T47D (cell line): ENCODE measurements around the gene MAN1C1.

Source experiments
- DNase-seq, 2 experiments: peaks; one replicate each; pipeline versions ENCODE4 v3.0.0 to v3.0.0-alpha.2; 2011 to 2012; ENCODE audit warnings: low read depth in 1 of 2, low spot score in 1 of 2
- JUND ChIP-seq: IDR thresholded peaks from 2 replicates; pipeline ENCODE4 v1.6.1; 2012; ENCODE audit warnings: low read depth
- in situ Hi-C: cut with HindIII; loops from 2 replicates; pipeline ENCODE4 v1.10.0; 2016; ENCODE audit warnings: low sequenced_read_pairs, low pct_unique_long_range_greater_than_20kb

The MAN1C1 gene

DNA sequence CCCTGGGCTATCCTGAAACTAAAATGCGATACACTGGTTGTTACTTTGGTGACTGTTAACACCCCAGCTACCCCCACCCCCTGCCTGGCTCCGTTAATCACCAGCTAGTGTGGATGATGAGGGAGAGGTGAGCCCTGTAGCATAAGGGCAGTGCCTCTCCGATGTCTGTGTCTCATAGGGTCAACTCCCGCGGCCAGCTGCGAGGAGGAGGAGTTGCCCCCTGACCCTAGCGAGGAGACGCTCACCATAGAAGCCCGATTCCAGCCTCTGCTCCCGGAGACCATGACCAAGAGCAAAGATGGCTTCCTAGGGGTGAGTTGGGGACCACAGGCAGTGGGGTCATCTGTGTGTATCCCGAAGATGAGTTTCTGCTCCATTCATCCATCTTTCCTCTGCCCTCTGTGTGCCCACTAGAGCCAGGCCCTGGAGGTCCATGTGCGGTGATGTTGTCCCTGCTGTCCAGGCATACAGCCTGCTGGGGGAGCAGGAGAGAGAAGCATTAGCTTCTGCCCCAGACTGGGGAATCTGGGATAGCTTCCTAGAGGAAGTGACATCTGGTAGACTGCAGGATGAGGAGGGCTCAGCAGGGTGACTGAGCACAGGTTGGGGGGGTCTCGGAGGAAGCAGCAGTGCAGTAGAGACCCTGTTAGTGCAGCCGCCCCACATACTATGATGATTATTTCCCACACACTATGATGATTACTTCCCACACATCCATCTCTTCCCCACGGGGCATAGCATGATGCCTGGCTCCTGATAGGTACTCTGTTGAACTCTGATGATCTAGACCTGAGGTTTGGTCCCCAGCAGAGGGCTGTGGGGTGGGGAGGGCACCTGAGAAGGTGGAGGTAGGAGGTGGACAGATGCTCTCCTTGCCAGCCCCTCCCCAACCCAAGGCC, 188.6 kb downstream of the MAN1C1 start:
- no peak for DNase-seq
- no peak for TF ChIP-seq JUND
- in situ Hi-C loops, result no loop called here

GRCh38 chr1:25805863-25806225, 189.3 kb downstream of the MAN1C1 start:
- TF ChIP-seq JUND, result no peak
- in situ Hi-C loops, result no loop called here
- DNase-seq, result no peak

GRCh38 chr1:25806418-25806817, 189.8 kb downstream of the MAN1C1 start:
- TF ChIP-seq JUND, result no peak
- no peak for DNase-seq
- in situ Hi-C loops, result no loop called here

DNA sequence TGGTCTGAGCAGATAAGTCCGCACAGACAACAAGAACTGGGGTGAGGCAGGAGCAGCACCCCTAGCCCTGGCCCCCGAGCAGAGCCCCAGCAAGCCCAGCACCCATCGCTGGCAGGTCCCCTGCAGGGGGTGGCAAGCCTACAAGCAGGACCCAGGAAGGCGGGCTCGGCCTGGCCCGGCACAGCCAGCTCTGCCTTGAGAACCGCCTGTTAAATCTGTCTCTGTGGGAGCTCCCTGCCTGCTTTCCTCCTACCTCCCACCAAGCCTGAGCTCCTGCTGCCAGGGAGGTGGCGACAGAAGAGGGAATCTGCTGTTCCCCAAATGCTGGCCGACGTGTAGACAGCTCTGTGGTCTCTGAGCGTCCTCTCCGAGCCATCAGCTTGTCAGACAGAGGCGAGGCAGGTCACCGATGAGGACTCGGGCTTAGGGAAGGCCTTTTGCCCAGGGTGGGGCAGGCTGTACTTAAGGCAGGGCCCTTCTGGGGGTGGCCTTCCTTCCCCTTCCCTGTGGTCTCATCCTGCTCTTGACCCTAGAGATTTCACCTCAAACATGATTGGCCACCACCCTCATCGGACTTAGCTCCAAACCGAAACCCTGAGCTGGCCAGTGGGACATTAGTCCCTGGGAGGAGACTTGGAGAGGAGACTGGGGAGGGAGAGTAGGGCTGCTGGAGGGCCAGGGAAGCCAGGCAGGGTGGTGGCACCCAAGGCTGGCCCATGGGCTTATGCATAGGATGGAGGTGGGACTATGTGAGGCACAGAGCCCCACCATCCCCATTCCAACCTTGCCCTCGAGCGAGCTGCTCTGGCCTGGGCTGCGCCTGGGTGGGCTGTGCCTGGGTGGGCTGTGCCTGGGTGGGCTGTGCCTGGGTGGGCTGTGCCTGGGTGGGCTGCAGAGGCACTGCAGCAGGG, 191.1 kb downstream of the MAN1C1 start:
- TF ChIP-seq JUND, result no peak
- in situ Hi-C loops, result no loop called here
- DNase-seq, result no peak

- in situ Hi-C loops, result no loop called here
- DNase-seq, result no peak
- no peak for TF ChIP-seq JUND
Observed at GRCh38 chr1:25808481-25809244, 192.1 kb downstream of the MAN1C1 start.

- no peak for TF ChIP-seq JUND
- in situ Hi-C loops, result no loop called here
- peak; percentile 59 to 80 for DNase-seq
Observed at GRCh38 chr1:25809283-25809926, 192.8 kb downstream of the MAN1C1 start.

DNA sequence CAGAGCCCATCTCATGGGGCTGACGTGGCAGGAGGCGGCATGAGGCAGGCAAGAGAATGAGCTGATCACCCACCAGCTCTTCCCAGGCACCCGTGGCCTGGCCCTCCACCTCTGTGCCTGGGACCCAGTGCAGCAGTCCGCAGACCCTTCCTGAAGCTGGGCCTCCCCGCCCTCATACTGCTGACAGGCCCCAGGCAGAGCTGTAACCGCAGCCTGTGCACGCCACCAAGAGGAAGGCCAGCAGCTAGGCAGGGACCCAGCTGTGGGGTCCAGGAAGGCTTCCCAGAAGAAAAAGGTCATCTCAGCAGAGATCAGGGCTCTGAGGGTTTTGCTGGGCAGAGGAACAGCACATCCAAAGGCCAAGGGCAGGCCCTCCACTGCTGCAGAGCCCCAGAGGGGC, 193.3 kb downstream of the MAN1C1 start:
- in situ Hi-C loops, result no loop called here
- no peak for TF ChIP-seq JUND

GRCh38 chr1:25810341-25811299, 194.0 kb downstream of the MAN1C1 start:
- DNase-seq, result peak in 1 of 2 experiments; percentile 43
- TF ChIP-seq JUND, result no peak
- in situ Hi-C loops, result no loop called here

More for the DNA sequence above, 193.3 kb downstream of the MAN1C1 start:
- DNase-seq, result no peak

DNA sequence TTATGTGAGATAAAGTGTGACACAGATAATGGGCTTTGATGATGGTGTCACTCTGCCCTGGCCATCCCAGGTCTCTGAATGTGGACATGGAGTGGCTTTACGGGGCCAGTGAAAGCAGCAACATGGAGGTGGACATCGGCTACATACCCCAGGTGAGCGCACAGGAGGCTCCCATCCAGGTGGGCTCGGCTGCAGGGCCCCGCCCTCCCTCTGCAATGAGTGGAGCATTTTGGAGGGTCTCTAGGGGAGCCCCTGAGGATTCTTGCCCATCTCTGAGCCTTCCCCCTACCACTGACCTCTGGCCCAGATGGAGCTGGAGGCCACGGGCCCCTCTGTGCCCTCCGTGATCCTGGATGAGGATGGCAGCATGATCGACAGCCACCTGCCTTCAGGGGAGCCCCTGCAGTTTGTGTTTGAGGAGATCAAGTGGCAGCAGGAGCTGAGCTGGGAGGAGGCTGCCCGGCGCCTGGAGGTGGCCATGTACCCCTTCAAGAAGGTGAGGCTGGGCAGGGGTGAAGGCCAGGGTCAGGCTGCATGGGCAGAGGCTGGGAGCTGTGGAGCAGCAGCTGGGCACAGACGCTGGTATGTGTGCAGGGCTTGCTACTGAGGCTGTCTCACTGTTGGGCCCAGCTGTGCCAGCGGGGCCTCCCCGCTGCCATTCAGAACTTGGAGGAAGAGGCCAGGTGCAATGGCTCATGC, 194.9 kb downstream of the MAN1C1 start:
- in situ Hi-C loops, result no loop called here
- TF ChIP-seq JUND, result no peak
- DNase-seq, result no peak

- DNase-seq, result no peak
- in situ Hi-C loops, result no loop called here
- no peak for TF ChIP-seq JUND
Observed at GRCh38 chr1:25813071-25813733, 196.6 kb downstream of the MAN1C1 start.
